HuH-7 (cell line): ENCODE data around the gene HOXB9.

ENCODE experiments used
- DNase-seq: peaks from one replicate; pipeline ENCODE4 v3.0.0; 2011; ENCODE audit warnings: low spot score

HOXB9 gene

GRCh38 chr17:48626245-48627117 is at the start of gene HOXB9:
HOXB9 (minus strand) TSS chr17:48626358; CDS start chr17:48626269, 89 bp downstream.
- DNase-seq: peak; percentile 80

DNA sequence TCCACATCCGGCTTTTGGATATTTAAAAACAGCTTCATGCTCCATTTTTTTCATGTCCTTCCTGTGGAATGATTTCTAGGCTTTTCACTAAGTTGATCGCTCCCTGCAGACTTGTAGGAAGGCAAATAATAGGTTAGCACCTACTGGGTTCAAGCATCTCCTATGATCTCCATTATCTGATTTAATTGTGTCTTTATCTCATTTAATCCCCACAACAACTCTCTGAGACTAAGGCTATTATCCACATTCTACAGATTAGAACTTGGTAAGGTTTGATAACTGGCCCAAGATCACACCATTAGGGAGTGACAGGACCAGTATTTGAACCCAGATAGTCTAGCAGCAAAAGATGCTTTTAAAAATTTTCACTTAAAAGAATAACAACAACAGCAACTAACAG is 46.2 kb upstream of the HOXB9 start:
- no peak for DNase-seq

DNA sequence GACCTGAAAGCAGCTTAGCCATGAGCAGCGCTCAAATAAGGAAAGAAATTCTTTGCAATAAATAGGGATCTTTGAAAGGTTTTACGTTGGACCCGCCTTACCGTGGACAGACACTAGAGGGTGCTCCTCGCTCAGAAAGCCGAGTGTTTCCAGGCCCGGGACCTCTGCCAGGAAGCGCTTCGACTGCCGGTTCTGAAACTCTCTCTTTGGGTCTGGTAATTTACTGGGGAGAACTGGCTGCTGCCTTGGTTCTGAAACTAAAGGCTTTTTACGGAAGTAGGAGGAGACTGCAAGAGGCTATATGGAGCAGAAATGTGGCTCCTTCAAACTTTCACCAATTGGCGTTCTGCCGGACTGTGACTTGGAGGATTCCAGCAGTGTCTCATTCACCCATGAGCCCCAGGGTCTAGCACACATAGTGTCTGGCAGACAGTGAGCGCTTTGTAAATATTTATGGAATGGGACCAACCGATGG is 45.6 kb upstream of the HOXB9 start:
- DNase-seq: peak; percentile 59

DNA sequence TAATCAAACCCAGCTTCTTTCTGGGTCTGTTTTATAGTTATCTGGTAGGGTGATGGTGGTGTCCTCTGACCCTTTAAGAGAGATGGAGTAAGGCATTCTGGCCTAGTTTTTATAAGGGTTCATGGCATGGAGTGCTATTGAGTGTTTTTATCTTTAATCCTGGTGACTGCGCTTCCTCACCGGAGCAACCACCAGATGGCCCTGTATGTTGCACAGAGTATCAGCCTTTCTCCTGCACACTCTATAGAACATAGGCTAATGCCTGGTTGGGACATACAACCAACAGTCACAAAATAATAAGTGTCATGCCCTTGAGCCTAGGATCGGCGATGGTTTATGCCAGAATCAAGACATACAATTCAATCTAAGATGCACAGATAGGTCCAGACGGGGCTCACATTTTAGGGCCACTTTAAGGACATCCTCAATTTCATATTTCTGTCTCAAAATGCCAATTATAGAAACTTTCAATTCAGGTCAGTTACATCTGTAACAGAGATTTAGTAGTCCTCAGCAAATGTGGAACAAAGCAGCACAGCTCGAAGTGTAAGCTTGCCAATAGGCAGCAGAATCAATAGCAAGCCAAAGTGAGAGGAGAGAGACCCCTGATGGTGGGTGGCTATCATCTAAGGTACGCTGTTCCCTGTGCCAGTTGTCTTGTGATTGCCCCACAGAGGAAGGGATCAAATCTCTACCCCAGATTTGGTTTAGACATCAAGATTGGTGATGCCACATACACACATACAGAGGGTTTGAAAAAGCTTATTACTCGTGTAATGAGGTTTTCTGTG is 37.2 kb upstream of the HOXB9 start:
- DNase-seq: no peak

DNA sequence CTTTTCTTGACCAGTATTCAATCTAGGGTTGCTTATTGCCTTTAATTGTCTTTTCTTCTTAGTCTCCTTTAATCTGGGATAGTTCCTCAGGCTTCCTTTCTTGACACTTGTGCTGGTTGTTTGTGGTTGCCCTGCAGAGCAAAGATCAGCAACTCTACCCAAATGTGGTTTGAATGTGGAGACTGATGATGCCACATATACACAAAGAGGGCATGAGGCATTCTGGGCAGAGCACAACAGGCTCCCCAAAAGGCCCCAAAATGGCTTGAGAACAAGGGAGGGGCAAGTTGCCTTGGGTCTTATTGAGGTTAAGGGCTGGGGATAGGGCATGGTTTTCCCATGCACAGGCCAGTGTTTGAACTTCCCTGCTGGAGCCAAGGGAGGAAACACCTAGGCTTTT is 29.8 kb upstream of the HOXB9 start:
- DNase-seq: no peak

- no peak for DNase-seq
Observed at GRCh38 chr17:48649741-48650140, 23.6 kb upstream of the HOXB9 start.

- DNase-seq: no peak
Observed at GRCh38 chr17:48647963-48648245, 21.7 kb upstream of the HOXB9 start.

GRCh38 chr17:48647103-48647962 is 21.2 kb upstream of the HOXB9 start:
- DNase-seq: no peak

DNA sequence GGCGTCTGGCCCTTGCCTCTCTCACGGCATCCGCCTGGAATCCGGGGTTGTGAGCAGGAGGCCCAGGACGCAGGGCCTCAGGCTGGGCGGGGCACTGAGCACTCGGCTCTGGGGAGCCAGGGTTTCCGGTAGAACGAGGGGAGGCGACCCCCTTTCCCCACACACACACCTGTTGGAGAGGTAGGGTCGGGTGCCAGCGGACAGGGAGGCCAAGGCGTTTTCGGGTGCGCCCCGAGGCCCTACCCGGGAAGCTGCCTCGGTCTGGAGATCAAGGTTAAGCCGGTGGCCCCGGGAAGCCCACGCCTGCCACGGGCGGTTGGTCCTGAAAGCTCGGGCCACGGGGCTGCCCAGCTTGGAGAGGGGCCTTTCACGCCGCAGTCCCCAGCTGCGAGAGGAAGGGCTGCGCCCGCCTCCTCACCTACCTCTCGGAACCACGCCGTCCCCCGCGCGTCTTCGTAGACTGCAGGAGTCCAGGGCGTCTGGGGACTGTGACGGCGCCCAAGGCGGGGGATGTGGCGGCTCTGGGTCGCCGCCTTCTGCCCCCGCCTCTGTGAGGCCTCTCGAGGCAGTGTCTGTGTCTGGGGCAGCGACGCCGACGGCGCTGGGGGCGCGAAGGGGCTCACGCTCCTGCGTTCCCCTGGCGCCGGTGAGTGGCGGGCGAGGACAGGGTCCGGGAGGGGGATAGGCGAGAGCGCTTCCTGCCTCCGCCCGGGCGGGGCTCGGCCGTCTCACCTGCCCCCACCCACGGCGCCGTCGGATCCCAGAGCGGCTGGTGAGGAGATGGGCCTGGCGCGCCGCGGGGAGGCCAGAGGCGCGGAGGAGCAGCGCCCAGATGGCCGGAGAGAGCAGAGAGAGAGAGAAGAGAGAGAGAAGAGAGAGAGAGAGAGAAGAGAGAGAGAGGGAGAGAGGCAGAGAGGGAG is 20.3 kb upstream of the HOXB9 start:
- no peak for DNase-seq

- DNase-seq: no peak
Observed at GRCh38 chr17:48645639-48646182, 19.6 kb upstream of the HOXB9 start.

GRCh38 chr17:48644910-48645557 is 18.9 kb upstream of the HOXB9 start:
- no peak for DNase-seq

GRCh38 chr17:48644159-48644558 is 18.0 kb upstream of the HOXB9 start:
- no peak for DNase-seq

GRCh38 chr17:48643697-48644012 is 17.5 kb upstream of the HOXB9 start:
- DNase-seq: no peak

DNA sequence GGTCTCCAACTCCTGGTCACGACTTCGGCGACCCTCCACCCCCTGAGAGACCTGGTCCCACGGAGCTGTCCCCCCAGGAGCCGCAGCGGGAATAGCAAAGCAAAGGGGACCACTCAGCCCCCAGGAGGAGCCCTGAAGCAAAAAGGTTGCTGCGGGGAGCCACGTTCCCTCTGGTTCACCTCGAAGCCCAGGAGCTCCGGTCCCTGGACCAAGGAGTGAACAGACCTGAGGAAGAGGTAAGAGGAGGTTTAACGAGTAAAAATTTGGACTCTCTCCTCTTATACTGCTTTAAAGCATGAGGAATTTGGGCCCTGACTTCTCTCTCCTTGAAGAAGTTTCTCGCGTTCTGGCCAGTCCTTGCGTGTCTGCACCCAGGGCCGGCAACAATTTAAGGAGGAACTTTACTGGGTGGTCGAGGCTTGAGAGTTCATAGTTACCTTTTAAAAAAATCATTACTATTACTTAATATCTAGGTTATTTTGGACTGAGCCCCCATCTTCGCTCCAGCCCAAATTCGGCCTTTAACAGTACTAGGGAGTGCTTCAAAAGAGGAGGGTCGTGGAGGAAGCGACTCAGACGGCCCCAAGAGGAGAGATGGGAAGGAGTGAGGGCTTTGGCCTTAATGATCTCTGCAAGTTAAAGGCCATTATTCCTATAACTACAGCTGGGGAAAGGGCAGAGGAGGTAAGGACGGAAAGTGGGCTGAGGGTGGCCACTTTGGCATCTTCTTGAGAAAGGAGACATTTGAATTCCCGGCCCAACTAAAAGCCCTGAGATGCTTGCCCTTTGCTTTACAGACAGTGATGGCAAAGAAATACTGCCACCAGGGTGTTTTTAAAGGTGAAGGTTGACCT is 16.9 kb upstream of the HOXB9 start:
- DNase-seq: peak; percentile 15

DNA sequence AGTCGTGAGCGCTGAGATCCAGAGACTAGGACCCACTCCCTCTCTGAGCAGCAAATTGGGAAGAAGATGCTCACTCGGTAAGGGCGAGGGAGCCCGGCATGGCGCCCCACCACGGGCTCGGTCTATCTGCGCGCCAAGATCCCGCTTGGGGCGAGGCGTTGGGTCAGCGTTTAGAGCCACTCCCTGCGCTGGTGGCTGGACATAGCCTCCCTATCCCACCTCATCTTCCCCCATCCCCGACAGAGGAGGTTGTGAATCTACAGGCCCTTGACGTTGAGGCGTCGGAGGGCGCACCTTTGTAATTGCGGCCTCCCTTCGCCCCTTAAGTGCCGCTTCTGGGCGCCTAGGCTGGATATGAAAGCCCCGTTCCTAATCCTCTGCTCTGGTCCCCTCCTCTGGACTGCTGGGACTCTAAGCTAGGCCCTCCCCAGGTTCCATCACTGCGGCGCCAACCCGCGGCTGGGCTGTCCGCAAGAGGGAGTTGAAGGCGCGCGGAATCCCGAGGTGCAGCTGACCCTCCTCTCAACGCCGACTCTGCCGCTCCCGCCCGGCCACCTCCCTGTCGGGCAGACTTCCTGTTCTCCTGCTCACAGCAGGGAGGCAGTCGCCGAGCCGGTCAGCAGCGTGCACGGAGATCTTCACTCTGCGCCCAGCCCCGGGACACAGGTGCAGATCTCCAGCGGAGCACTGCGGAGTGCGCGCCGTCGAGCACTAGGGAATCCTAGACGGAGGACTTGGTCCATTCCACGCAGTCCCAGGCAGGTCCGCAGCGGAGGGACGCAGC is 16.1 kb upstream of the HOXB9 start:
- no peak for DNase-seq

GRCh38 chr17:48641541-48642058 is 15.4 kb upstream of the HOXB9 start:
- no peak for DNase-seq

- DNase-seq: no peak
Observed at GRCh38 chr17:48640858-48641180, 14.7 kb upstream of the HOXB9 start.

- DNase-seq: no peak
Observed at GRCh38 chr17:48639982-48640857, 14.1 kb upstream of the HOXB9 start.
